Stimulated activated CD4-positive, alpha-beta T cell treated with anti-CD3 and anti-CD28 coated beads, TNF-alpha, amount 100 ng/mL, for 48 hours (primary cell): ENCODE measurements around the gene PON3.

Experiments
- DNase-seq, 3 donors: peaks; one replicate each; pipeline ENCODE4 v3.0.0-alpha.2; 2020; ENCODE audit warnings: low read depth in 3 of 3

The PON3 gene

GRCh38 chr7:95396136-95397032 lies at the start of gene PON3:
Gene PON3 (minus strand): TSS chr7:95396375. CDS start chr7:95396350, 25 bp downstream.
- peak in 1 of 3 donors; percentile 2 for DNase-seq

DNA sequence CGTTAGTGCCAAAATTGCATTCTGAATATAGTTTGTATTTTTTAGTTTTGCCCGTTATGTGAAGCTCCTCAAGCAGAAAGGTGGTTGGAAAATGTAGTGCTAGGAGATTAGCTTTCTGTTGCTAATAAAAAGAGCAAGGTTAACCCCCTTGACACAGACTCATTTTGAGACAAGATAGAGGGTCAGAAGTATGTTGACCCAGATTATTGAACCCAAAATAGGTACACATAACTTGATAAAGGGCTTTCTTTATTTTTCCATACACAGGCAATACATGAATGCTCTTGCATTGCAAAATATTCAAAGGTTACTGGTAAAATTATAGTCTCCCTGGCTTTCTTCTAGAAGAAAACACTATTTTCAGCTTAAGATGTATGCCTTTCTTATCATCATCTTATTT lies 48.6 kb upstream of the PON3 start:
- no peak for DNase-seq

- no peak for DNase-seq
Measured at GRCh38 chr7:95441042-95441823, 45.1 kb upstream of the PON3 start.

DNA sequence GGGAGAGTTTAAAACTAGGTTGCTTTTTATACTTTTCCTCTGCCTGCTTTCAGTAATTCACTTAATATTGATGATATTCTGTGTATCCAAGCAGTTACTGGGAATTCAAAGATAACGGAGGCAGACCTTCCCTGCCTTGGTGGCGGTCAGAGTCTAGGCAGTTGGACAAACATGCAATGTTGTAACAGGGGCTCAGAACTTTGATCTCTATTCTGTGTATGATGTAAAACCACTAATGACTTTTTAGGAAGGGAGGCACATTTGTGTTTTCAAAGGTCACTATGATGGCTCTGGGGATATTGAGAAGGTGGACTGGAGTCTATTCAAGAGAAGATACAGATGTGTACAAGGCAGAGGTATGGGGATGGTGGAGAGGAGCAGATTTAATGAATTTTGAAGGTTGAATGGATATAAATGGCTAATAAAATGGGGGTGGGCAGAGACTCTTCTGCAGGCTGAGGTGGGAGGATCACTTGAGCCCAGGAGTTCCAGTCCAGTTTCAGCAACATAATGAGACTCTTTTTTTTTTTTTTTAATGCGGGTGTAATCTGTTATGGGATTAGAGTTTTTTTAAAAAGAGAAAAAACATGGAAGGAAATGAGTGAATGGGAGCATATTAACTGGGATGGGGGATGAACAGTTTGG lies 44.3 kb upstream of the PON3 start:
- no peak for DNase-seq

DNA sequence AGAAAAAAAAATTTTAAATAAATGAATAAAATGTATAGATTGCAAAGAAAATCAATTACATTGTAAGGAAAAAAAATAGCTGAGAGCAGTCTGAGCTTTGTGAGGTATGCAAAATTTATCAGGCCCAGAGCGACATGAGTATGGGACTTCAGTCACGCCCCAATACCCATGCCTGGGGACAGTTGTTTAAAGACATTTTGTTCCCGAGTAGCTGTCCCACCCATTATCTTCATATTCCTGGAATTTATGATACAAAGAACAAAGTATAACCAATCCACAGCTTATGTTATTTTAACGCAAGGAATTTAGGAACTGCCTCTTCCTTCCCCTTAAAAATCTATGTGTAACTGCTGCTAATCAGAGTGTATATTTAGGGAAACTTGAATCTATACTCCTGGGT lies 40.2 kb upstream of the PON3 start:
- DNase-seq = no peak

DNA sequence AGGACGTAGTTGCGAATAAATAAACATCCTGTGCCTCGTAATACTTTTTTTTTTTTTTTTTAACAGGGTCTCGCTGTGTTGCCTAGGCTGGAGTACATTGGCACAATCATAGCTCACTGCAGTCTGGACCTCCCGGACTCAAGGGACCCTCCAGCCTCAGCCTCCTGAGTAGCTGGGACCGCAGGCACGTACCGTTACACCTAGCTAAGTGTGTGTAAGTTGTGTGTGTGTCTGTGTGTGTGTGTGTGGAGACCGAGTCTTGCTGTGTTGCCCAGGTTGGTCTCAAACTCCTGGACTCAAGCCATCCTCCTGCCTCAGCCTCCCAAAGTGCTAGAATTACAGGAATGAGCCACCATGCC lies 39.2 kb upstream of the PON3 start:
- no peak for DNase-seq

DNA sequence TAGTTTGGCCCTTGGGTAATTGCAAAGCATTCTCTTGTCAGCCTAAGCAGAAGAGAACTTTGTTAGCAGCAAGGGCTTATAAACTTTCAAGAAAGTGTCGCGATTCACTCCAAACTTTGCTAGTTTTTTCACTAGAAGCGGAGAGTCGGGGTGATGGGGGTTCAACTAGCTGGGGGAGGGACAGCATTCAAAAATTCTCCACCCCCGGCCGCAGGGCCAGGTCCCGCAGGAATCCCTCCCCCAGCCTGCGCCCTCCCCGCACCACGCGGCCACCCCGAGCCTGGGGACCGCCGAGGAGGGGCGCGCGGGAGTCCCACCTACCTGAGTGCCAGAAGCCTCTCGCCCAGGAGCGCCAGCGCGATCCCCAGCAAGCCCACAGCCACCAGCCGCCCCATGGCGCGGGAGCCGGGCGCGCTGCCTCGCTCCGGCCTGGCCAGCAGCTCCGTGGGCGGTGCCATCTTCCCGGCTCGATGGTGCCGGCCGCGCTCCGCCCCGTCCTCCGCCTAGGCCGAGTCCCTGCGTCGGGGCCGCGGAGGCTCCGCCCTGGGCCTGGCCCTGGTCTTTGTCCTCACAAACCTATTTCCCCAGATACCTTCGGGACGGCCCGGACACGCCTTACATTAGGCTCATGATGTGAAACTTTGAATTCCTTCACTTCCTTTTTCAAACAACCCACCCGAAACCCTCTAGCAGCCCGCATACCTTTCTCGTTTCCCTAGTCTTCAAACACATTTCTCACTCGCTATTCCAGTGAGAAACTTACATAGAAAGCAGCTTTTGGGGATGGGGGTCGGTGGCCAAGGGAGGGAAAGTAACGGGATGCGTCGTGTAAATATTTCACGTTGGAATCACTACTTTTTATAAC lies 38.6 kb upstream of the PON3 start, which contains the start of gene PON2:
PON2 (minus strand) TSS at position 472 of the 865 bp plus-strand sequence; CDS start at position 395, 77 bp downstream.
- DNase-seq = peak; percentile 2 to 18 (median 4)

GRCh38 chr7:95433952-95434556 lies 37.9 kb upstream of the PON3 start:
- no peak for DNase-seq

GRCh38 chr7:95433129-95433528 lies 37.0 kb upstream of the PON3 start:
- DNase-seq = no peak

- no peak for DNase-seq
Measured at GRCh38 chr7:95432606-95433005, 36.4 kb upstream of the PON3 start.

- no peak for DNase-seq
Measured at GRCh38 chr7:95430864-95431263, 34.7 kb upstream of the PON3 start.

DNA sequence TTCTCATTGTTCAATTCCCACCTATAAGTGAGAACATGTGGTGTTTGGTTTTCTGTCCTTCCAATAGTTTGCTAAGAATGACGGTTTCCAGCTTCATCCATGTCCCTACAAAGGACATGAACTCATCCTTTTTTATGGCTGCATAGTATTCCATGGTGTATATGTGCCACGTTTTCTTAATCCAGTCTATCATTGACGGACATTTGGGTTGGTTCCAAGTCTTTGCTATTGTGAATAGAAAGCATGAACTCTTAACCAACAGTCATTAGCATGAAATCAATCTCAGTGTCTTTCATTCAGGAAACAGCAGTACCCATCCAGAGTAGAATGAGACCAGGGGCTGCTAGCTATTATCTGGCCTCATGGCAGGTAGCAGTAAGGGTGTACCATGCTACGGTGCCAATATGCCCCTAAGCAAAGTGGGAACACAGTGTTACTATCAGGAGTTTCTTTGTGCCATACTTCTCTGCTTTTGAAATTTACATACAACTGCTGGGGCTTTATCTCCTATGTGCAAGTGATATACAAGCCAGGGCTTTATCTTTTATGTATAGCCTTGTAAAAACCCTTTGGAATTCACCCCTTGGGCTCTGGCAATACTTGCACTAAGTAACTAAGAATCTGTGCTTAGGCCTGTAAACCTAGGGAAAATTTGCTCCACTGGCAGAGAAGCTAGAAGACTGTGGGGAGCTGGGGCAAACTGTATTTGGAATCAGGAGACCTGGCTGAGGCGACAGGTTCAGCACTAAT lies 33.2 kb upstream of the PON3 start:
- DNase-seq = no peak

- no peak for DNase-seq
Measured at GRCh38 chr7:95427914-95428516, 31.8 kb upstream of the PON3 start.

GRCh38 chr7:95427166-95427565 lies 31.0 kb upstream of the PON3 start:
- no peak for DNase-seq

GRCh38 chr7:95425694-95426093 lies 29.5 kb upstream of the PON3 start:
- DNase-seq = no peak

DNA sequence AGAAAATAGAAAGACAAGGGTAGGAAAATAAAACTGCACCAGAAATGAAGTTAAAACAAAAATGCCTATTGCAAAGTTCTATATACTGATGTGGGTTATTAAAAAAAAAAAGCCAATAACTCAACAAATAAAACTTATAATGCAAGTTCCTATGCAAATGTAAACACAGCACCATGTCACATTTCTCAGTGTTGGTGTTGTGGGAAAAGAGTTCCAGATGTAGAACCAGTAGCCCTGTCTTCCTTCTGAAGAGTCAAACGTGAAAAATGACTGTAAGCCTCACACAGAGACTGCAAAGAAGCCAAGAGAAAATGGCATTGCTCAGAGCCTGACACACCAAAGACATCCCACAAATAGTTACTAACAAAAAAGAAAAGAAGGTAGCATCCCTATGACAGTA lies 28.5 kb upstream of the PON3 start:
- DNase-seq = no peak

- no peak for DNase-seq
Measured at GRCh38 chr7:95421847-95422444, 25.8 kb upstream of the PON3 start.

DNA sequence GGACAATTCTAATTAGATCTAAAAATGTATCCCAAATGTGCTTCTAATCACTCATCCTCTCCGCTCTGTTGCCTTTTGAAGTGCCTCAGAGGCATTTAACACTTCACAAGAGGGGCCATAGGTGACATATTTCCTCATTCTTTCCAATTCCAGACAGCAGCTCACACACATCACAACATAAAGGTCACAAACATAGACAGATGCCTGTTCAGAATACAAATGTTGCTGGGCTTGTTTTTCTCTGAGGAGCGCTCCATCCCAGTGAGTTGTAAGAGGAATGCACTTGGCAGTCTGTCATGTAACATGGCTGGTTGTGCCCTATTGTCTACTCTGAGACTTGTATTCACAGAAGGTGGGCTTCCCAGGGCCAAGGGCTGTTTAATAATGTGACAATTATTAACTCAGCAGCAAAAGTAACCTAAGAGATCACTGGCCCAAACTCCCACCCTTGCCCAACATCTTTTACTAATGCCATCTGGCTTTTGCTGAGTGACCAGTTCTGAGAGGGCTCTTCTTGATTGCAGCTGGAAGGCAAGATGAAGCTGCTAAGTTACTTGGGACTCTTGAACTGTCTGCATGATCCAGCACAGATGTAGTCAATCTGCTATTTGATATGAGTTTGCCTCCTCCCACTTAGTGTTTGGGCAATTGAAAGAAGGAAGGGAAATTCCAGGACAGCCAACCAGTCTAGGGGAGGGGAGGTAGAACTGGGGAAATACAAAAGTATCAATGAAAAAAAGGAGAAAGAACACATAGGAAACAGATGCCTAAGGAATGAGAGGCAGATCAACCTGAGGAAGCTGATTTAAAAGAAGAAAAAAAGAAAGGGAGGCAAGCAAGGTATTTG lies 25.0 kb upstream of the PON3 start:
- no peak for DNase-seq
